Keratinocyte (primary cell): Measurements from ENCODE around the gene RASD2. TPM values are rescaled to one million over a fixed set of nuclear protein-coding genes. Genes with fewer than 3 reads are reported as not detected.

Source experiments
- DNase-seq: peaks from one replicate; pipeline ENCODE4 v3.0.0-alpha.2; 2011; ENCODE audit warnings: low read depth, missing footprints, low spot score
- FAIRE-seq: peaks from 2 replicates; lab custom pipeline; 2011; peaks lifted over from hg19 to GRCh38; lab: Jason Lieb, UNC
- H2AFZ ChIP-seq: 2 replicates; pipeline ENCODE4 v1.6.0; 2012; ENCODE audit warnings: low read length, control low read depth, inconsistent platforms; ENCODE audit not compliant: control insufficient read depth
- H3K27ac ChIP-seq: 2 replicates; pipeline ENCODE4 v1.5.1; 2011; ENCODE audit warnings: low read length; ENCODE audit not compliant: control insufficient read depth, insufficient read depth
- H3K27me3 ChIP-seq: 3 replicates; pipeline ENCODE4 v1.6.0; 2011; ENCODE audit warnings: low read length; ENCODE audit not compliant: control insufficient read depth, insufficient read depth; ENCODE audit errors: extremely low read depth
- H3K36me3 ChIP-seq, 2 experiments: 2 replicates in 1 of 2; 3 replicates in 1 of 2; pipeline ENCODE4 v1.5.1; 2011; ENCODE audit warnings: low read length in 2 of 2, mild to moderate bottlenecking in 1 of 2; ENCODE audit not compliant: control insufficient read depth in 2 of 2, insufficient read depth in 2 of 2; ENCODE audit errors: extremely low read depth in 1 of 2
- H3K4me1 ChIP-seq: 3 replicates; pipeline ENCODE4 v1.5.1; 2011; ENCODE audit warnings: low read length; ENCODE audit not compliant: control insufficient read depth, insufficient read depth; ENCODE audit errors: extremely low read depth
- H3K4me2 ChIP-seq: 3 replicates; pipeline ENCODE4 v1.6.0; 2011; ENCODE audit warnings: low read depth, low read length; ENCODE audit not compliant: control insufficient read depth, insufficient read depth; ENCODE audit errors: extremely low read depth
- H3K4me3 ChIP-seq, 3 experiments: fragments of 200-600 bp in 1 of 3; sonication (generic) in 1 of 3; 2 replicates in 2 of 3; 3 replicates in 1 of 3; pipeline ENCODE4 v1.5.1; 2011 to 2016; ENCODE audit warnings: low read length in 3 of 3, mild to moderate bottlenecking in 3 of 3, control low read depth in 2 of 3, inconsistent platforms in 1 of 3, low read depth in 1 of 3, mixed read lengths in 1 of 3, mixed run types in 1 of 3, moderate library complexity in 1 of 3; ENCODE audit not compliant: control insufficient read depth in 2 of 3, insufficient read depth in 2 of 3; ENCODE audit errors: extremely low read depth in 1 of 3
- H3K79me2 ChIP-seq: 2 replicates; pipeline ENCODE4 v1.6.0; 2012; ENCODE audit warnings: low read length; ENCODE audit not compliant: control insufficient read depth, insufficient read depth
- H3K9ac ChIP-seq: 3 replicates; pipeline ENCODE4 v1.6.0; 2011; ENCODE audit warnings: low read length; ENCODE audit not compliant: control insufficient read depth, insufficient read depth; ENCODE audit errors: extremely low read depth
- H3K9me1 ChIP-seq: 3 replicates; pipeline ENCODE4 v1.6.0; 2011; ENCODE audit warnings: low read length; ENCODE audit not compliant: control insufficient read depth, insufficient read depth; ENCODE audit errors: extremely low read depth
- H3K9me3 ChIP-seq: 2 replicates; pipeline ENCODE4 v1.5.1; 2012; ENCODE audit warnings: low read depth, low read length; ENCODE audit not compliant: control insufficient read depth
- H4K20me1 ChIP-seq: 3 replicates; pipeline ENCODE4 v1.6.0; 2011; ENCODE audit warnings: low read length; ENCODE audit not compliant: control insufficient read depth, insufficient read depth; ENCODE audit errors: extremely low read depth
- EZH2 ChIP-seq: IDR thresholded peaks from one replicate; pipeline ENCODE4 v1.6.1; 2012; ENCODE audit warnings: inconsistent platforms, mild to moderate bottlenecking, low read length, moderate library complexity
- dilution Hi-C: fragments of 300-500 bp; cut with MboI; formaldehyde crosslinking; loops from one replicate; pipeline ENCODE4 v1.7.0; 2020; ENCODE audit warnings: low sequenced_read_pairs; ENCODE audit not compliant: extremely low pct_ligation_motif_present
- polyA plus RNA-seq, 5 experiments: library from polyadenylated mRNA; depleted of rRNA in 3 of 5; stranded (reverse) in 3 of 5; stranded (forward) in 1 of 5; unstranded in 1 of 5; fragments of >200 nt; gene quantifications; 1 replicate in 1 of 5; 2 replicates in 3 of 5; 3 replicates in 1 of 5; pipeline versions ENCODE4 v1.2.1 to v1.2.3, GENCODE V29; 2011 to 2012; ENCODE audit warnings: missing spikeins in 2 of 5, low read depth in 1 of 5, low replicate concordance in 1 of 5
- TF ChIP-seq, protein P1 (sequence below), 3 experiments: IDR thresholded peaks in 1 of 3; conservative IDR thresholded peaks in 1 of 3; optimal IDR thresholded peaks in 1 of 3; 2 replicates in 2 of 3; 3 replicates in 1 of 3; pipeline versions ENCODE3 to v1.5.1; 2011; ENCODE audit warnings: low read length in 3 of 3, mild to moderate bottlenecking in 3 of 3, moderate library complexity in 2 of 3, control low read depth in 1 of 3, inconsistent platforms in 1 of 3; ENCODE audit not compliant: insufficient read depth in 2 of 3; ENCODE audit errors: extremely low read depth in 1 of 3

Gene RASD2
- polyA plus RNA-seq, 1 donor (not counting 4 experiments of a cell fraction or from before 2014, with no cell fraction given), result 0.03 TPM

DNA sequence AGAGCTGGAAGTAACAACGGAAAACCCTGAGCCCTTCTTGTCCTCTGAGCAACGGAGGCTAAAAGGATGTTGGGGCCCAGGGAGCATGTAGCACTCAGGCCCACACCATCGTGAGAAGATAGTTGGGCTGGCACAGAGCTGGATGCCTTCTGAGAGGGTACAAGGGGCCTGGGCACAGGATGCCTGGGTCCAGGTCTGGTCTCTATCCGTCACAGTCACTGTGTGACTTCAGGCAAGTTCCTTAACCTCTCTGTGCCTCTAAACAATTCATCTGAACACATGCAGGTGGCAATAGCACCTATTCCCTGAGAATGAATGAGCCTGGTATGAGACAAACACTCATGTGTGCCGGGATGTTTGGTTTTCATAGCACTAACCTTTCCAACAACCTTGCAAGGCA is 47.3 kb downstream of the RASD2 start:
- Histone ChIP-seq H3K4me3 (no peak overlapping the region), H2AFZ (no peak overlapping the region), H3K9ac (no peak overlapping the region), H3K27ac (no peak overlapping the region), H3K9me1 (no peaks in the 10 kb centered on the region), H3K36me3 (no peaks in the 10 kb centered on the region), H3K79me2 (no peaks in the 10 kb centered on the region), H3K4me1 (peaks cover 12% of the 10 kb centered on the region), H3K4me2 (no peak overlapping the region), H4K20me1 (no peaks in the 10 kb centered on the region), H3K9me3 (no peaks in the 10 kb centered on the region), H3K27me3 (no peaks in the 10 kb centered on the region)
- DNase-seq (no peak), FAIRE-seq (peak; percentile 29)
- dilution Hi-C loops, result no loop called here
- TF ChIP-seq, protein P1, sequence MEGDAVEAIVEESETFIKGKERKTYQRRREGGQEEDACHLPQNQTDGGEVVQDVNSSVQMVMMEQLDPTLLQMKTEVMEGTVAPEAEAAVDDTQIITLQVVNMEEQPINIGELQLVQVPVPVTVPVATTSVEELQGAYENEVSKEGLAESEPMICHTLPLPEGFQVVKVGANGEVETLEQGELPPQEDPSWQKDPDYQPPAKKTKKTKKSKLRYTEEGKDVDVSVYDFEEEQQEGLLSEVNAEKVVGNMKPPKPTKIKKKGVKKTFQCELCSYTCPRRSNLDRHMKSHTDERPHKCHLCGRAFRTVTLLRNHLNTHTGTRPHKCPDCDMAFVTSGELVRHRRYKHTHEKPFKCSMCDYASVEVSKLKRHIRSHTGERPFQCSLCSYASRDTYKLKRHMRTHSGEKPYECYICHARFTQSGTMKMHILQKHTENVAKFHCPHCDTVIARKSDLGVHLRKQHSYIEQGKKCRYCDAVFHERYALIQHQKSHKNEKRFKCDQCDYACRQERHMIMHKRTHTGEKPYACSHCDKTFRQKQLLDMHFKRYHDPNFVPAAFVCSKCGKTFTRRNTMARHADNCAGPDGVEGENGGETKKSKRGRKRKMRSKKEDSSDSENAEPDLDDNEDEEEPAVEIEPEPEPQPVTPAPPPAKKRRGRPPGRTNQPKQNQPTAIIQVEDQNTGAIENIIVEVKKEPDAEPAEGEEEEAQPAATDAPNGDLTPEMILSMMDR (optimal IDR thresholded peaks at IDR 0.05 in 1 of 3, IDR thresholded peaks at IDR 0.05 in 1 of 3, conservative IDR thresholded peaks at IDR 0.05 in 1 of 3; ENCODE audit: extremely low read depth in 1 of 3, insufficient read depth in 2 of 3, low read length in 3 of 3), result no peak
- TF ChIP-seq EZH2, result no peak

GRCh38 chr22:35589071-35589755 is 48.6 kb downstream of the RASD2 start:
- DNase-seq, result peak; percentile 94
- H2AFZ ChIP-seq, result no peak overlapping the region
- no peak overlapping the region for H3K4me3 ChIP-seq
- no peaks in the 10 kb centered on the region for H3K27me3 ChIP-seq
- H3K36me3 ChIP-seq, result no peaks in the 10 kb centered on the region
- TF ChIP-seq, protein P1 (optimal IDR thresholded peaks at IDR 0.05 in 1 of 3, IDR thresholded peaks at IDR 0.05 in 1 of 3, conservative IDR thresholded peaks at IDR 0.05 in 1 of 3; ENCODE audit: extremely low read depth in 1 of 3, insufficient read depth in 2 of 3, low read length in 3 of 3), result no peak
- TF ChIP-seq EZH2, result no peak
- H3K9ac ChIP-seq, result no peak overlapping the region
- H3K79me2 ChIP-seq, result no peaks in the 10 kb centered on the region
- H3K4me2 ChIP-seq, result peak overlapping the region; percentile 49
- no peaks in the 10 kb centered on the region for H3K9me3 ChIP-seq
- H3K9me1 ChIP-seq, result no peaks in the 10 kb centered on the region
- no peaks in the 10 kb centered on the region for H4K20me1 ChIP-seq
- FAIRE-seq, result peak; percentile 96
- peak overlapping the region; percentile 51 for H3K27ac ChIP-seq
- dilution Hi-C loops, result no loop called here
- H3K4me1 ChIP-seq, result peaks cover 12% of the 10 kb centered on the region
